Measurements from ENCODE around the gene KCND1.
A peak's percentile ranks its signal among the peaks of the same experiment; 100 is the strongest.

KCND1 gene

DNA sequence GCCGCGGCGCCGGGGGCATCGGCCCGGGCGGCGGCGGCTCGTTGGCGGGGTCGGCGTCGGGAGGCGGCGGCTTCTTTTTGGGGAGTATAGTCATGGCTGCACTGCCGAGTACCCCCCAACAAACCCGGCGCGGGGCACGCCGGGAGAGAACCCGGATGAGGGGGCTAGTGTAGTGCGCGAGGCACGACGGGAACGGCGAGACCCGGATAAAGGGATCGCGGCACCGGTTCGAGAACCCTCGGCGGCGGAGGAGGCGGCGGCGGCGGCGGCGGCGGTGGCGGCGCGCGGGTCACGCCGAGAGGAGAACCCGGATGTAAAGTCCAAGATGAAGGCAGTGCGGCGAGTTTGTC is 14.2 kb downstream of the KCND1 start, which contains the start of gene OTUD5:
Gene OTUD5 (minus strand): TSS at position 131 of the 350 bp plus-strand sequence. CDS start 37 bp downstream, at position 94.
- H3K4me3 ChIP-seq (ENCODE audit: low read depth, low read length), result peak within 1 kb of the TSS; percentile 73
- TF ChIP-seq, protein P1, sequence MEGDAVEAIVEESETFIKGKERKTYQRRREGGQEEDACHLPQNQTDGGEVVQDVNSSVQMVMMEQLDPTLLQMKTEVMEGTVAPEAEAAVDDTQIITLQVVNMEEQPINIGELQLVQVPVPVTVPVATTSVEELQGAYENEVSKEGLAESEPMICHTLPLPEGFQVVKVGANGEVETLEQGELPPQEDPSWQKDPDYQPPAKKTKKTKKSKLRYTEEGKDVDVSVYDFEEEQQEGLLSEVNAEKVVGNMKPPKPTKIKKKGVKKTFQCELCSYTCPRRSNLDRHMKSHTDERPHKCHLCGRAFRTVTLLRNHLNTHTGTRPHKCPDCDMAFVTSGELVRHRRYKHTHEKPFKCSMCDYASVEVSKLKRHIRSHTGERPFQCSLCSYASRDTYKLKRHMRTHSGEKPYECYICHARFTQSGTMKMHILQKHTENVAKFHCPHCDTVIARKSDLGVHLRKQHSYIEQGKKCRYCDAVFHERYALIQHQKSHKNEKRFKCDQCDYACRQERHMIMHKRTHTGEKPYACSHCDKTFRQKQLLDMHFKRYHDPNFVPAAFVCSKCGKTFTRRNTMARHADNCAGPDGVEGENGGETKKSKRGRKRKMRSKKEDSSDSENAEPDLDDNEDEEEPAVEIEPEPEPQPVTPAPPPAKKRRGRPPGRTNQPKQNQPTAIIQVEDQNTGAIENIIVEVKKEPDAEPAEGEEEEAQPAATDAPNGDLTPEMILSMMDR (IDR thresholded peaks at IDR 0.05; ENCODE audit: borderline replicate concordance, insufficient read depth, low read depth, low read length), result no peak

DNA sequence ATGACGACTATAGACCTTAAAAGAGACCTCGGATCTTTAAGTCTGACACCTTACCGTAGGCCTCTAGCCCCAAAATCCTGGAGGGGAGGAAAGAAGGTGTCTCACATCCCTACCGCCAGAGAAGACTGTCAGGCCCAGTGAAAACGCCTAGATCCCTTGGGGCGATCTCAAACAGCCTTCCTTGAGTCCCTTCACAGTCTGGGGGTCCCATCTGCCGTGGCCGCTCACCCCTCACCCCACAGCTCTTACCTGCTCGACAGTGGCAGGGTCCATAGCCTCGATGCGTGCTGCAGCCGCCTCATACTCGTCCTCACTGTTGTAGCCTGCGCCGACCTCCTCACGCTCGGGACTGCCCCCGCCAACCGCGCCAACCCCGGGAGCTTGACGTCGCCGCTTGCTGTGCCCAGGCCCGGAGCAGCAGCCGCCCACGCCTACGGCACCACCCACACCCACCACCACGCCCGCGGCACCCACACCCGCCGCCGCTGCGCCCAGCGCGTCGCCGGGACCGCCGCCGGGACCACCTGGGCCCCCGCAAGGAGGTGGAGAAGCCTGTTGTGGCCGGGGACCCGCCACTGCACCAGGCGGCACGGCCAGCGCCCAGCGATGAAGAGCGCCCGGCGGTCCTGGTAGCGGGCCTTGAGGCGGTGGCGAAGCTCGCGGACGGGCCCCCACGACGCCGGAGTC is 14.8 kb downstream of the KCND1 start:
- TF ChIP-seq, protein P1 (IDR thresholded peaks at IDR 0.05; ENCODE audit: borderline replicate concordance, insufficient read depth, low read depth, low read length), result no peak
- H3K4me3 ChIP-seq (ENCODE audit: low read depth, low read length), result peak overlapping the region; percentile 73

DNA sequence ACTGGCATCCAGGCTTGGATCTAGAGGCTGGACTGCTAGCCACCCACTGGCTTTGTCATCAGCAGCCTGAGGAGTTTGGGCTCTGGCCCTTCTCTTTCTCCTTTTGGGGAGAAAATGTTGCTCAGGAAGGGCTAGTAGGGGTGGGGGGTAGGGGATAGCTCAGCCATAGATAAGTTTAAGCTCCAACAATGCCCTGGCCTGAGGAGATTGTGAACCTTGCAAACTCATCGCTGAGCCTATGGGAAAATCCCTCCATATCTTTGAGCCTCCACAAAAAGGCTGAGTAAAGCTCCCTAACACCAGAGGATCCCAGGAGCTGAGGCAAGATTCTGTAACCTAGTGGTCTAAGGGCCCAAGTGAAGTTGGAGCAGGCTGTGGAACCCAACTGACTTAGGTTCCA is 23.1 kb downstream of the KCND1 start:
- TF ChIP-seq, protein P1 (IDR thresholded peaks at IDR 0.05; ENCODE audit: borderline replicate concordance, insufficient read depth, low read depth, low read length), result no peak
- H3K4me3 ChIP-seq (ENCODE audit: low read depth, low read length), result no peak overlapping the region

DNA sequence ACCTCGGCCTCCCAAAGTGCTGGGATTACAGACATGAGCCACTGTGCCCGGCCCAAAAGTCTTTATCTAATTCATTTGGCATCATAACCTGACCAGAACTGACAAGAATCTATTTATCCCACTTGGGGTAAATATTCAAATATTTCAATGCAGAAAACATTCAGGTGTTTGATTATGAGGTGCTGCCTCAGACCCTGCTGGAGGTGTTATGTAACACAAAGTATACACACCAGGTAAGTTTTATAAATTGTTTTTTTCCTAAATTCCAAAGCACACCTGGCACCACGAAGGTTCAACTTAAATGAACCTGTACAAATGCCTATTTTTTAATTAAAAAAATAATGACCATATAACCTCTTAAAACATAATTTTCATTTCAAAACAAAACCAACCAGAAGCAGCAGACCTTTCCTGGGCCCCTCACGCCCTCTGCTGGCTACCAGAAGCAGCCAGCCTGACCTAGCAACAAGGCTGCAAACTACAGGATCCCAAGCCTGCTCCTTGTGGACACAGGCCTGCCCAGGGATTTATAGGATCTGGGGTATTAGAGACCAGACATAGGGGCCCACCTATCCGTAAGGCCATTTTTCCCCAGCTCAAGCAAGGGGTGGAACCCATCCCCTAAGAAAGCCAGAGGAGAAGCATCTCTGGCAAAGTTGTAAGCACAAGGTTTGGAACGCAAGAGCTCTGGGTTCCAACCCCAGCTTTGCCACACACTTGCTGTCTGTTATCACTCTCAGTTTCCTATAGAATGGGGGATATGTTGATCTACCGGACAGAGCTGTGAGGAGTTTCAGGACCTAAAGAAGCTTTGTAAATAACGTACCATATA is 25.9 kb downstream of the KCND1 start:
- TF ChIP-seq, protein P1 (IDR thresholded peaks at IDR 0.05; ENCODE audit: borderline replicate concordance, insufficient read depth, low read depth, low read length), result peak; percentile 86
- no peak overlapping the region for H3K4me3 ChIP-seq (ENCODE audit: low read depth, low read length)

DNA sequence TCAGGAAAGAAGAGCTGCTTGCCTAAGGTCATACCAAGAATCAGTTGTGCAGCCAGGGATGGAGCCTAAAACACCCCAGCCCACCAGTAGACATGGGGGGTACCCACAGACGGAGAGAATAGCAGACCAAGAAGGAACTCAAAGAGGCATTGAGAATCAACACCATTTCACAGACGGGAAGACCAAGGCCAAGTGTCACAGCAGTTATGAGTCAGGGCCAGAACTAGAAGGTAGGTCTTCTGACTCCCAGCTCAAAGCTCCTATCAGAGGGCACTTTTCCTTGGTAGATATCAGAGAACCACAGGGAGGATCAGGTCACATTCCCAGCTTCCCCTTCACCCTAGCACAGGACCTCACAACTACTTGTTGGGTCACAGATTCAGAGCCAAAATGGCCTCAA is 28.7 kb downstream of the KCND1 start:
- no peak overlapping the region for H3K4me3 ChIP-seq (ENCODE audit: low read depth, low read length)
- TF ChIP-seq, protein P1 (IDR thresholded peaks at IDR 0.05; ENCODE audit: borderline replicate concordance, insufficient read depth, low read depth, low read length), result no peak

DNA sequence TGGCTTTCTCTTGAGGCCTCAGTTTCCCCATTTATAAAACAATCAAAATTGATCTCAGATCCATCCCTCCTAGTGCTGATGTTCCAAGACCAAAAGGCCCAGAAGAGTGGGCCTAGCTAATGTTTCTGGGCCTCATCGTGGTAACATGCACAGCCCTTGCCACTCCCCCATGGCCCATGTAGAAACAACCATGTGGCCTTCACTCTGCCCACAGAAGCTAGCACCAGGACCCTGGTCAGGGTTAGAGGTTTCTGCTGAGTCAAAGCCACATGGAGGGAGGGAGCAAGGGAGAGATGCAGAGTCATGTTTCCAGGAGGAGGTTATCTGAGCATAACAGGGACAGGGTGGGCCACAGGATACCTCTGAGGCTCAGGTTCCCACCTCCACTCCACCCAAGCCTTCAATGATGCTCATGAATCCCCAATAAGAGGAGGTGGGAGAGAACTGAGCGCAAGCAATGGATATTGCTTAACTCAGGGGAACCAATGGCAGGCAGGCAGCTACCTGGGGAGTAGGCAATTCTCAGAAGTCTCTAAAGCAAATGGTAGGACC is 31.2 kb downstream of the KCND1 start:
- H3K4me3 ChIP-seq (ENCODE audit: low read depth, low read length), result no peak overlapping the region
- TF ChIP-seq, protein P1 (IDR thresholded peaks at IDR 0.05; ENCODE audit: borderline replicate concordance, insufficient read depth, low read depth, low read length), result no peak

All from GM12875 (cell line).